Measurements from ENCODE around the gene CADM1. TPM values are rescaled to one million over a fixed set of nuclear protein-coding genes. Genes with fewer than 3 reads are reported as not detected.

The CADM1 gene
- total RNA-seq, 1 experiment from 2014 or later = 15.5 TPM

DNA sequence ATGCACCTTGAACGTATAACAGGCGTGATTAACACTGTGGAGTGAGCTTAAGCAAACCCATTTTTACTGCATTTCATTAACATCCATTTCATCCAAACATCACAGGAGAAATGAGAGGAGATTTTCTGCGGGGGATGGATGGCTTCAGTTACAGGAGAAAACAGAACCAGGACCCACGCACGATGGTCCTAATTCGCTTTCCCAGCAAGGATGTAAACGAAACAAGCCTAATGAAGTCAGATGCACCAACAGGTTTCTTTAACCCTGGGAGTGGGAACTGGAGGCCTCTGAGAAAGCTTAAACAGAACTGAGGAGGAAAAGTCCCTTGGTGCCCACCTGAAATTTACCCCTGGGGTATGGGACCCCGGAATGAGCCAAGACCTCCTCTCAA lies 2.7 kb downstream of the CADM1 start:
- H3K36me3 ChIP-seq (replicated peaks; ENCODE audit: control insufficient read depth, insufficient read depth, low read length) = no peaks in the 10 kb centered on the region
- DNase-seq = no peak
- H3K4me3 ChIP-seq (ENCODE audit: insufficient read depth, low read depth, low read length) = no peak overlapping the region
- peaks cover 50% of the 10 kb centered on the region for H3K27me3 ChIP-seq (ENCODE audit: control insufficient read depth, insufficient read depth, low read length)

- H3K4me3 ChIP-seq (ENCODE audit: insufficient read depth, low read depth, low read length) = no peak overlapping the region
- no peak for DNase-seq
- no peaks in the 10 kb centered on the region for H3K36me3 ChIP-seq (replicated peaks; ENCODE audit: control insufficient read depth, insufficient read depth, low read length)
- H3K27me3 ChIP-seq (ENCODE audit: control insufficient read depth, insufficient read depth, low read length) = peaks cover 47% of the 10 kb centered on the region
Observed at GRCh38 chr11:115500547-115501501, 3.4 kb downstream of the CADM1 start.

GRCh38 chr11:115499891-115500290 lies 4.3 kb downstream of the CADM1 start:
- no peak overlapping the region for H3K4me3 ChIP-seq (ENCODE audit: insufficient read depth, low read depth, low read length)
- H3K27me3 ChIP-seq (ENCODE audit: control insufficient read depth, insufficient read depth, low read length) = peaks cover 43% of the 10 kb centered on the region
- DNase-seq = no peak

GRCh38 chr11:115499241-115499799 lies 4.9 kb downstream of the CADM1 start:
- DNase-seq = no peak
- peaks cover 43% of the 10 kb centered on the region for H3K27me3 ChIP-seq (ENCODE audit: control insufficient read depth, insufficient read depth, low read length)

More at GRCh38 chr11:115499891-115500290, 4.3 kb downstream of the CADM1 start:
- no peaks in the 10 kb centered on the region for H3K36me3 ChIP-seq (replicated peaks; ENCODE audit: control insufficient read depth, insufficient read depth, low read length)

DNA sequence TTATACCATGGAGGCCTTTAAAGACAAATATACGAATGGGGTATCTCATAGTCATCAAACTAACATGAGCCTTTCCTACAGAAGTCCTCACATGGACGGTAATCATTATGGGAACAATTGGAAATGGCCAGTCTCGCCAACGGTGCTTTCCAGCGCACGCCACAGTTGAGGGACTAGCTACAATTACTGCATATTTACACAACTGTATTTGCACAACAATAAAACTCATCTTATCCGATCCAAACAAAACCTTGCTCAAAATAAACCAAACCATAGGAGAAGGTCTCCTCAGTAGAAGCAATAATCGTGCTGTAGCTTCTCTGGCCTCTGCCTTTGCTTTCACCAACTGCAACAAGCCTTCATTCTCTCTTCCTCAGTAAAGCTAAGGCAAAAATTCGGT lies 5.9 kb downstream of the CADM1 start:
- no peak overlapping the region for H3K4me3 ChIP-seq (ENCODE audit: insufficient read depth, low read depth, low read length)
- H3K27me3 ChIP-seq (ENCODE audit: control insufficient read depth, insufficient read depth, low read length) = peaks cover 37% of the 10 kb centered on the region
- DNase-seq = no peak
- no peaks in the 10 kb centered on the region for H3K36me3 ChIP-seq (replicated peaks; ENCODE audit: control insufficient read depth, insufficient read depth, low read length)

More at GRCh38 chr11:115499241-115499799, 4.9 kb downstream of the CADM1 start:
- Histone ChIP-seq H3K36me3 (replicated peaks; ENCODE audit: control insufficient read depth, insufficient read depth, low read length) (no peaks in the 10 kb centered on the region), H3K4me3 (ENCODE audit: insufficient read depth, low read depth, low read length) (no peak overlapping the region)

DNA sequence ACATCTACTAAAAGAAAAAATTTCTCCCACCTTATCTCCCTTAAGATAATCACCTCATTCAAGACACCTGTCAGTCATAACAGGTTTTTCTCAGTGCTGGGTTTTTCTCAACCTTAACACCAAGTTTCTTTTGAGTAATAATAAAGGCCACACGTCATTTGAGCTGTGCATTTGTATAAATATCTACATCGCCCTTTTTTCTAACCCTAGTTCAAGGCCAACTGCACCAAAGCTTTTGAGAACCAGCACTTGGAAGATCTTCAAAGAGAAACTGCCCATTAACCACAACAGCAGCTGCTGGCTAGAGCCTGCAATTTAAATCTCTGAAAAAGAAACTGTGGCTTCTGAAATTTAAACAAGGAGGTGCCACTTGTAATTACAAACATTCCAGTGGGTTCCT lies 6.9 kb downstream of the CADM1 start:
- DNase-seq = no peak
- Histone ChIP-seq H3K36me3 (replicated peaks; ENCODE audit: control insufficient read depth, insufficient read depth, low read length) (no peaks in the 10 kb centered on the region), H3K4me3 (ENCODE audit: insufficient read depth, low read depth, low read length) (no peak overlapping the region), H3K27me3 (ENCODE audit: control insufficient read depth, insufficient read depth, low read length) (peaks cover 27% of the 10 kb centered on the region)

DNA sequence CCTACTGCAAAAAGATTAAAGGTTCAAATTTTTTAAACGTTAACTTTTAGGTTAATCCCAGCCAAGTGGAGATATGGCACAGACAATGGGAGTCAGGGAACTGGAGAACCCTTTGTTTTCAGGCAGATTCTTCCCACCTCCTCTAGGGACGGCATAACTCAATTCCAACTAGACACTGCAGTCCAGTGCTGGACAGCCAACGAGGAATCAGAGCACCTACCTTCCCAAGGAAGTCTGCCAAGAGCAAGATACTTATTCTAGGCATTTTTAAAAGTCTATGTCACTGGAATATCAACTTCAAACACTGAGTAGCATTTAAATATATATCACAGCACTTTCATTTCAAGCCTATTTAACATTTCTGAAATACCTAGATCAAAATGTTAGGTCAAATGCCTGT lies 7.3 kb downstream of the CADM1 start:
- no peaks in the 10 kb centered on the region for H3K36me3 ChIP-seq (replicated peaks; ENCODE audit: control insufficient read depth, insufficient read depth, low read length)
- no peak for DNase-seq

DNA sequence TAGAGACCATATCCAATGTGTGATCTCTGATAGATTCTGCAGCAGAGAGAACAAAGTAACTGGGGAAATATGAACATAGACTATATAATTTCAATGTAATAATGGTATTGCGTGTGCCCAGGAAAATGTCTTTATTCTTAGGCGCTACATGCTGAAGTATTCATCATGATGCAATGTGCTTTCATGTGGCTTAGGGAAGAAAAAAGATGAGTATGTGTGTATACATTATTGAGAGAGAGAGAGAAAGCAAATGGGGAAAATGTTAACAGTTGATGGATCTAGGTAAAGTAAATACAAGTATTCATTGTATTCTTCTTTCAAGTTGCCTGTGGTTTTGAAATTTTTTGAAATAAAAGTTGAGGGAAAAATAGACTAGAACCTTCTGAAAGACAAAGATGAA lies 10.3 kb downstream of the CADM1 start:
- Histone ChIP-seq H3K27me3 (ENCODE audit: control insufficient read depth, insufficient read depth, low read length) (no peaks in the 10 kb centered on the region; the same call in 1 of the 2 replicates), H3K4me3 (ENCODE audit: insufficient read depth, low read depth, low read length) (no peak overlapping the region), H3K36me3 (replicated peaks; ENCODE audit: control insufficient read depth, insufficient read depth, low read length) (no peaks in the 10 kb centered on the region)
- no peak for DNase-seq

More for the DNA sequence above, 7.3 kb downstream of the CADM1 start:
- H3K4me3 ChIP-seq (ENCODE audit: insufficient read depth, low read depth, low read length) = no peak overlapping the region
- H3K27me3 ChIP-seq (ENCODE audit: control insufficient read depth, insufficient read depth, low read length) = peaks cover 23% of the 10 kb centered on the region

- no peaks in the 10 kb centered on the region; the same call in 1 of the 2 replicates for H3K27me3 ChIP-seq (ENCODE audit: control insufficient read depth, insufficient read depth, low read length)
- no peak for DNase-seq
- H3K36me3 ChIP-seq (replicated peaks; ENCODE audit: control insufficient read depth, insufficient read depth, low read length) = no peaks in the 10 kb centered on the region
- H3K4me3 ChIP-seq (ENCODE audit: insufficient read depth, low read depth, low read length) = no peak overlapping the region
Observed at GRCh38 chr11:115493488-115493887, 10.7 kb downstream of the CADM1 start.

DNA sequence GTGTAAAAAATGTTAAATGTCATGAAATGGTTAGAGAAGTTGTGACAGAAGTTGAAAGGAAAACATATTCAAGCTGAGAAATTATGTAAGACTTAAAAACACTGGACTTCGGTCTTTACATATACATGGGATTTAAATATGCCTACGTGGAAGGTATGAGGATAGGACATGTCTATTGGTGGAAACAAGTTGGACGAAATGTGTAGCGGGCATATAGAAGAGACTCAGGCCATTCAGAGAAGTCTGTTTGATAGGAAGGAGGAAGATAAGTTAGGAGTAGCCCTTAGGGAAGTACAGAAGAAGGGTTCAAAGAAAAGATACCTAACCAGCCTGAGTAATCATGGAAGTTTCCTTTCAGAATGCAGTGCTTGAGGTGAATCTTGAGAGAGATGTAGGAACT lies 14.7 kb downstream of the CADM1 start:
- Histone ChIP-seq H3K36me3 (replicated peaks; ENCODE audit: control insufficient read depth, insufficient read depth, low read length) (no peaks in the 10 kb centered on the region), H3K4me3 (ENCODE audit: insufficient read depth, low read depth, low read length) (no peak overlapping the region), H3K27me3 (ENCODE audit: control insufficient read depth, insufficient read depth, low read length) (no peaks in the 10 kb centered on the region; the same call in 1 of the 2 replicates)
- no peak for DNase-seq

GRCh38 chr11:115488945-115489344 lies 15.3 kb downstream of the CADM1 start:
- Histone ChIP-seq H3K4me3 (ENCODE audit: insufficient read depth, low read depth, low read length) (no peak overlapping the region), H3K36me3 (replicated peaks; ENCODE audit: control insufficient read depth, insufficient read depth, low read length) (no peaks in the 10 kb centered on the region), H3K27me3 (ENCODE audit: control insufficient read depth, insufficient read depth, low read length) (no peaks in the 10 kb centered on the region; the same call in 1 of the 2 replicates)
- DNase-seq = no peak

- no peaks in the 10 kb centered on the region; the same call in 1 of the 2 replicates for H3K27me3 ChIP-seq (ENCODE audit: control insufficient read depth, insufficient read depth, low read length)
- H3K4me3 ChIP-seq (ENCODE audit: insufficient read depth, low read depth, low read length) = no peak overlapping the region
- DNase-seq = no peak
- no peaks in the 10 kb centered on the region for H3K36me3 ChIP-seq (replicated peaks; ENCODE audit: control insufficient read depth, insufficient read depth, low read length)
Observed at GRCh38 chr11:115481528-115481927, 22.7 kb downstream of the CADM1 start.

DNA sequence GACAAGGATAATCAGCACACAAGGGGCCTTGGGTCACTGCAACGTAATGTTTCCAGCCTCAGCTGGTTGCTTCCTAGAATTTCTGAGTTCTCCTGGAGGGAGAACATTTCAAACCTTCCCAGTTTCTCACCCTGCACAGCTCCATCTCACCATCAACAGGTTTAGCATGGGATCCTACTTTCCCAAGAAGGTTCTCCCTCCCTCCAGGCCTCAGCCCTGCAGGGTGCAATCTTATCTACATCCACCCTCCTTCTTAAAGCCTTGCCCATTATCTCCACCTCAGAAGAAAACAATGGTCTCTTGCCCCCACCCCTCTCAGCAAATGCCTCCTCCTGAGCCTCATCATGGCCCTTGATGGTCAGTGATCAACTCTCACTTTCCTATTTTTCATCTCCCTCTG lies 23.6 kb downstream of the CADM1 start:
- no peaks in the 10 kb centered on the region for H3K36me3 ChIP-seq (replicated peaks; ENCODE audit: control insufficient read depth, insufficient read depth, low read length)
- no peak for DNase-seq
- no peaks in the 10 kb centered on the region; the same call in 1 of the 2 replicates for H3K27me3 ChIP-seq (ENCODE audit: control insufficient read depth, insufficient read depth, low read length)
- H3K4me3 ChIP-seq (ENCODE audit: insufficient read depth, low read depth, low read length) = no peak overlapping the region

DNA sequence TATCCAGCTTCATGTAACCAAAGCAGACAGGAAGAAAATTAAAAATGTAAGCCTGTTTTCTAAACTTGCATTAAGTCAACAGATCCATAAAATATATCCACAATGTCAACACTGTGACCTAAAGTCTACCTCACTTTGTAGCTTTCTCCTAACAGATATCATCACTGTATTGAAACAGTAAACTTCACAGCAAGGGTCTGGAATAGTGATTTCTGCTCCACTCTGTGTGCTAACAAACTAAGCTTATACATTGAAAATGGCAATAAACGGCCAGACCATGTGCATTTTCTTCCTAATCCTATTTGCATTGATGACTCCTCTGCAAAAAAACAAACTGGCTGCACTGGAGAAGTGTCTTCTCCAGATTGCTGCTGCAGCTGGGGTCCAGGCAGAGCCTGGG lies 26.8 kb downstream of the CADM1 start:
- H3K27me3 ChIP-seq (ENCODE audit: control insufficient read depth, insufficient read depth, low read length) = no peaks in the 10 kb centered on the region; the same call in 1 of the 2 replicates
- no peak overlapping the region for H3K4me3 ChIP-seq (ENCODE audit: insufficient read depth, low read depth, low read length)
- no peaks in the 10 kb centered on the region for H3K36me3 ChIP-seq (replicated peaks; ENCODE audit: control insufficient read depth, insufficient read depth, low read length)
- DNase-seq = no peak

Measured in H7 (cell line).